Pancreas (tissue), 10 donors: ENCODE results near the gene CEP128. TPM values are rescaled to one million over a fixed set of nuclear protein-coding genes. Genes with fewer than 3 reads are reported as not detected.

Experiments used
- ATAC-seq, 4 donors: fragments of 200-7000 bp; cut with Tn5 transposase; one replicate each; pipeline versions ENCODE4 v1.8.0 to v1.9.1; 2020; ENCODE audit warnings: mild to moderate bottlenecking in 4 of 4, moderate library complexity in 4 of 4
- DNase-seq, 6 donors: peaks; one replicate each; pipeline ENCODE4 v3.0.0-alpha.2; 2020
- FAIRE-seq: peaks from 2 replicates; lab custom pipeline; 2012; peaks lifted over from hg19 to GRCh38; lab: Jason Lieb, UNC
- H3K27ac ChIP-seq, 4 donors: fragments of 200-600 bp; sonication (generic); 1 replicate in 3 of 4; 2 replicates in 1 of 4; pipeline versions ENCODE4 v1.5.0 to v1.8.0; 2020
- H3K27me3 ChIP-seq, 4 donors: fragments of 200-600 bp; one replicate each; pipeline ENCODE4 v1.8.0; 2021
- H3K36me3 ChIP-seq, 3 donors: fragments of 200-600 bp; sonication (generic) in 1 of 3; one replicate each; pipeline versions ENCODE4 v1.5.0 to v1.8.0; 2020 to 2021
- H3K4me1 ChIP-seq, 3 donors: fragments of 200-600 bp; one replicate each; pipeline ENCODE4 v1.8.0; 2021
- H3K4me3 ChIP-seq, 4 donors: fragments of 200-600 bp; sonication (generic) in 2 of 4; one replicate each; pipeline versions ENCODE4 v1.5.0 to v1.8.0; 2020 to 2021
- H3K9me3 ChIP-seq, 4 donors: fragments of 200-600 bp; one replicate each; pipeline ENCODE4 v1.8.0; 2021
- CTCF ChIP-seq, 4 donors: fragments of 200-600 bp; sonication (generic) in 3 of 4; IDR thresholded peaks; one replicate each; pipeline versions ENCODE4 v1.5.0 to v1.8.0; 2021; ENCODE audit warnings: antibody characterized with exemption in 4 of 4
- WGBS, 2 donors: extraction: QIAGEN DNeasy Blood & Tissue Kit; methylation state at CpG; one replicate each; pipeline ENCODE4 v1.1.7; 2013; 5-methylcytosine and 5-hydroxymethylcytosine counted together
- intact Hi-C, 3 donors: fragments of 100-400 bp; cut with DNase I; formaldehyde crosslinking; loops; one replicate each; pipeline versions ENCODE4 v1.11.1 to v1.14.2; 2022
- polyA plus RNA-seq, 2 donors: library from polyadenylated mRNA; stranded (reverse); fragments of 200-250 nt; gene quantifications; one replicate each; pipeline ENCODE4 v1.2.3, GENCODE V29; 2013
- total RNA-seq, 6 donors: library from RNA; stranded (reverse); fragmentation: NEBNext Ultra II Directional in 4 of 6; extraction: Animal tissue kit (Norgen Biotek cat#: 25700) in 4 of 6; gene quantifications; one replicate each; pipeline versions ENCODE4 v1.2.1 to v1.2.4, GENCODE V29; 2021 to 2023
- donor health status: healthy with polysubstance abuse.
- donor health status: DM: no; HTN: no; CAD: no; lungs with moderate emphysema.
- donor health status: DM: no; HTN: no; CAD: no.
- donor health status: control.
- donor health status: control.
- donor health status: Bipolar disorder and iron deficiency.
- donor health status: DM: yes; HTN: yes; CAD: no.
- donor health status: DM: no; HTN: no; CAD: no.
- donor health status: DM: no; HTN: no; CAD: no.
- donor health status: DM: yes; HTN: yes; CAD: no.

Gene CEP128
- total and polyA plus RNA-seq, 8 donors = 0.92 to 2.8 (median 2.0) TPM

GRCh38 chr14:80901822-80902221 is 39.7 kb downstream of the CEP128 start:
- 85 to 87% methylated on average over 3 of the region's 3 CpGs for WGBS, 2 donors
- ATAC-seq (no peak), DNase-seq (no peak), FAIRE-seq (no peak)
- intact Hi-C loops = no loop called here
- Histone ChIP-seq H3K27ac (no peak overlapping the region), H3K4me1 (no peaks in the 10 kb centered on the region), H3K4me3 (no peak overlapping the region), H3K9me3 (no peaks in the 10 kb centered on the region), H3K27me3 (no peaks in the 10 kb centered on the region), H3K36me3 (no peaks in the 10 kb centered on the region)
- TF ChIP-seq CTCF (IDR thresholded peaks at IDR 0.05) = no peak

- H3K4me3 ChIP-seq = no peak overlapping the region
- H3K9me3 ChIP-seq = no peaks in the 10 kb centered on the region
- intact Hi-C loops = no loop called here
- H3K27me3 ChIP-seq = no peaks in the 10 kb centered on the region
- no peak for ATAC-seq
- 69 to 72% methylated on average over 3 of the region's 3 CpGs for WGBS, 2 donors
- no peak for DNase-seq
- no peak overlapping the region for H3K27ac ChIP-seq
- no peak for TF ChIP-seq CTCF (IDR thresholded peaks at IDR 0.05)
- no peaks in the 10 kb centered on the region for H3K4me1 ChIP-seq
- no peaks in the 10 kb centered on the region for H3K36me3 ChIP-seq
- no peak for FAIRE-seq
These were observed 40.3 kb downstream of the CEP128 start for GRCh38 chr14:80901260-80901659.

GRCh38 chr14:80872645-80873044 is 68.9 kb downstream of the CEP128 start:
- TF ChIP-seq CTCF (IDR thresholded peaks at IDR 0.05) = no peak
- no peaks in the 10 kb centered on the region for H3K4me1 ChIP-seq
- DNase-seq = no peak
- no peaks in the 10 kb centered on the region for H3K9me3 ChIP-seq
- H3K4me3 ChIP-seq = no peak overlapping the region
- no peaks in the 10 kb centered on the region for H3K36me3 ChIP-seq
- H3K27me3 ChIP-seq = no peaks in the 10 kb centered on the region
- intact Hi-C loops = no loop called here
- no peak for FAIRE-seq
- no peak for ATAC-seq
- 76 to 85% methylated on average over 2 of the region's 2 CpGs for WGBS, 2 donors
- no peak overlapping the region for H3K27ac ChIP-seq

GRCh38 chr14:80868260-80868659 is 73.3 kb downstream of the CEP128 start:
- TF ChIP-seq CTCF (IDR thresholded peaks at IDR 0.05) = no peak
- FAIRE-seq (no peak), ATAC-seq (no peak), DNase-seq (no peak)
- no peaks in the 10 kb centered on the region for H3K27me3 ChIP-seq
- no peak overlapping the region for H3K4me3 ChIP-seq
- H3K36me3 ChIP-seq = no peaks in the 10 kb centered on the region
- intact Hi-C loops = no loop called here
- no peak overlapping the region for H3K27ac ChIP-seq
- no peaks in the 10 kb centered on the region for H3K9me3 ChIP-seq
- WGBS, 2 donors = 61 to 65% methylated on average over 1 of the region's 1 CpG
- no peaks in the 10 kb centered on the region for H3K4me1 ChIP-seq

GRCh38 chr14:80867798-80868197 is 73.7 kb downstream of the CEP128 start:
- ATAC-seq = no peak
- no peak overlapping the region for H3K27ac ChIP-seq
- no peaks in the 10 kb centered on the region for H3K4me1 ChIP-seq
- H3K4me3 ChIP-seq = no peak overlapping the region
- 92 to 97% methylated on average over 2 of the region's 2 CpGs for WGBS, 2 donors
- intact Hi-C loops = no loop called here
- no peak for FAIRE-seq
- DNase-seq = no peak
- H3K36me3 ChIP-seq = no peaks in the 10 kb centered on the region
- H3K9me3 ChIP-seq = no peaks in the 10 kb centered on the region
- TF ChIP-seq CTCF (IDR thresholded peaks at IDR 0.05) = no peak
- H3K27me3 ChIP-seq = no peaks in the 10 kb centered on the region
